ENCODE measurements around the gene PRND. TPM values are rescaled to one million over a fixed set of nuclear protein-coding genes. Genes with fewer than 3 reads are reported as not detected.
"Not testable (repeated sequence)": the region's sequence is repeated elsewhere in the genome, so short reads cannot be mapped to it uniquely, and the experiment has no call there.

PRND gene
- total RNA-seq, 2 donors from 2014 or later = not detected

GRCh38 chr20:4691753-4692152 lies 30.0 kb upstream of the PRND start:
- ATAC-seq (replicated peaks in 1 of 2) (no peak), DNase-seq (no peak)
- Mint-ChIP-seq H3K4me1 (ENCODE audit: low read depth) (peaks cover 80% of the 10 kb centered on the region), H3K27me3 (ENCODE audit: low read depth) (no peaks in the 10 kb centered on the region), H3K36me3 (ENCODE audit: insufficient read depth in 2 of 2) (peaks cover 13 to 39% of the 10 kb centered on the region in 2 donors), H3K4me3 (peak overlapping the region in 1 of 2 donors; percentile 42), H3K27ac (peak overlapping the region; percentile 61), H3K9me3 (no peaks in the 10 kb centered on the region)

DNA sequence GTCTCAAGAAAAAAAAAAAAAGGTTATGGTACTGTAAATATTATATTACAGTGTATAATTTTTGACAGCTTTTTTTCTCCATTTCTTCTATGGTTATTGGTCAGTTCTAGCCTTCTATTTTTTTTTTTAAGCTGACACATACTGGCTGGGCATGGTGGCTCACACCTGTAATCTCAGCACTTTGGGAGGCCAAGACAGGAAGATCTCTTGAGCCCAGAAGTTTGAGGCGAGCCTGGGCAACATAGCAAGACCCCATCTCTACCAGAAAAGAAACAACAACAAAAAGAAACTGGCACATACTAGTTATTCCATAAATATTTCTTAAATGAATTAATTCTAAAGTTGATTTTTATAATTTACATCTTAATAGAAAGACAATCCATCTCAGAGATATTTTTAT lies 27.6 kb upstream of the PRND start:
- DNase-seq = no peak
- H3K4me1 Mint-ChIP-seq (ENCODE audit: low read depth) = peaks cover 71% of the 10 kb centered on the region
- no peak overlapping the region for H3K27ac Mint-ChIP-seq
- no peaks in the 10 kb centered on the region for H3K9me3 Mint-ChIP-seq
- H3K4me3 Mint-ChIP-seq = no peak overlapping the region
- no peak for ATAC-seq (replicated peaks in 1 of 2)
- H3K27me3 Mint-ChIP-seq (ENCODE audit: low read depth) = no peaks in the 10 kb centered on the region
- peaks cover 9 to 40% of the 10 kb centered on the region in 2 donors for H3K36me3 Mint-ChIP-seq (ENCODE audit: insufficient read depth in 2 of 2)

GRCh38 chr20:4697189-4697830 lies 24.4 kb upstream of the PRND start:
- no peak for ATAC-seq (replicated peaks in 1 of 2)
- peaks cover 12 to 29% of the 10 kb centered on the region in 2 donors for H3K36me3 Mint-ChIP-seq (ENCODE audit: insufficient read depth in 2 of 2)

DNA sequence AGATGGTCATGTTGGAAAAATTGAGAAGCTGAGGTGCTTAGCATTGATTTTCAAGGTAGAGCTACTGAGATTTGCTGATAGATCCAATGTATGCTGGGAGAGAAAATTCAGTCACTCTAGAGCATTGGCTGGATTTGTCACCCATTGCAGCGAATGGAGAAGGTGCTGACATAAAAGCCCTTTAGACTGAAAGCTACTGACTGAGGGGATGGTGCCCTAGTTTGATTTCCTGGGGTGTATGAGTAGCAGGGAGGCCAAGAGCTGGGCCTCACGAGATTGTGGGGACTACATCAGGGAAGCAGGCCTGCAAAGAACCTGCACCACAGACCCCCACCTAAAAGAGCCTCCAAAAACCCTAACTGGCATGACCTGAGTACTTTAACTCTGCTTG lies 23.9 kb upstream of the PRND start:
- Mint-ChIP-seq H3K27me3 (ENCODE audit: low read depth) (no peaks in the 10 kb centered on the region), H3K36me3 (ENCODE audit: insufficient read depth in 2 of 2) (peaks cover 11 to 28% of the 10 kb centered on the region in 2 donors), H3K9me3 (no peaks in the 10 kb centered on the region), H3K4me1 (ENCODE audit: low read depth) (peaks cover 48% of the 10 kb centered on the region), H3K4me3 (no peak overlapping the region), H3K27ac (peak overlapping the region; percentile 29)
- no peak for DNase-seq
- no peak for ATAC-seq (replicated peaks in 1 of 2)

More at GRCh38 chr20:4697189-4697830, 24.4 kb upstream of the PRND start:
- Mint-ChIP-seq H3K4me1 (ENCODE audit: low read depth) (peaks cover 48% of the 10 kb centered on the region), H3K4me3 (no peak overlapping the region), H3K27ac (no peak overlapping the region), H3K9me3 (no peaks in the 10 kb centered on the region), H3K27me3 (ENCODE audit: low read depth) (no peaks in the 10 kb centered on the region)
- no peak for DNase-seq

DNA sequence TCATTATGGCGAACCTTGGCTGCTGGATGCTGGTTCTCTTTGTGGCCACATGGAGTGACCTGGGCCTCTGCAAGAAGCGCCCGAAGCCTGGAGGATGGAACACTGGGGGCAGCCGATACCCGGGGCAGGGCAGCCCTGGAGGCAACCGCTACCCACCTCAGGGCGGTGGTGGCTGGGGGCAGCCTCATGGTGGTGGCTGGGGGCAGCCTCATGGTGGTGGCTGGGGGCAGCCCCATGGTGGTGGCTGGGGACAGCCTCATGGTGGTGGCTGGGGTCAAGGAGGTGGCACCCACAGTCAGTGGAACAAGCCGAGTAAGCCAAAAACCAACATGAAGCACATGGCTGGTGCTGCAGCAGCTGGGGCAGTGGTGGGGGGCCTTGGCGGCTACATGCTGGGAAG lies 22.5 kb upstream of the PRND start:
- DNase-seq = no peak
- peaks cover 45% of the 10 kb centered on the region for H3K4me1 Mint-ChIP-seq (ENCODE audit: low read depth)
- H3K9me3 Mint-ChIP-seq = no peaks in the 10 kb centered on the region
- no peak for ATAC-seq (replicated peaks in 1 of 2)
- H3K27ac Mint-ChIP-seq = no peak overlapping the region
- no peaks in the 10 kb centered on the region for H3K27me3 Mint-ChIP-seq (ENCODE audit: low read depth)
- H3K4me3 Mint-ChIP-seq = no peak overlapping the region
- H3K36me3 Mint-ChIP-seq (ENCODE audit: insufficient read depth in 2 of 2) = peaks cover 8 to 23% of the 10 kb centered on the region in 2 donors

DNA sequence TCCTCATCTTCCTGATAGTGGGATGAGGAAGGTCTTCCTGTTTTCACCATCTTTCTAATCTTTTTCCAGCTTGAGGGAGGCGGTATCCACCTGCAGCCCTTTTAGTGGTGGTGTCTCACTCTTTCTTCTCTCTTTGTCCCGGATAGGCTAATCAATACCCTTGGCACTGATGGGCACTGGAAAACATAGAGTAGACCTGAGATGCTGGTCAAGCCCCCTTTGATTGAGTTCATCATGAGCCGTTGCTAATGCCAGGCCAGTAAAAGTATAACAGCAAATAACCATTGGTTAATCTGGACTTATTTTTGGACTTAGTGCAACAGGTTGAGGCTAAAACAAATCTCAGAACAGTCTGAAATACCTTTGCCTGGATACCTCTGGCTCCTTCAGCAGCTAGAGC lies 21.8 kb upstream of the PRND start:
- Mint-ChIP-seq H3K27ac (no peak overlapping the region), H3K4me3 (no peak overlapping the region), H3K4me1 (ENCODE audit: low read depth) (peaks cover 40% of the 10 kb centered on the region), H3K9me3 (no peaks in the 10 kb centered on the region), H3K27me3 (ENCODE audit: low read depth) (no peaks in the 10 kb centered on the region), H3K36me3 (ENCODE audit: insufficient read depth in 2 of 2) (peaks cover 7 to 21% of the 10 kb centered on the region in 2 donors)
- ATAC-seq (replicated peaks in 1 of 2) = no peak
- no peak for DNase-seq

- Mint-ChIP-seq H3K4me3 (no peak overlapping the region), H3K27me3 (ENCODE audit: low read depth) (no peaks in the 10 kb centered on the region), H3K4me1 (ENCODE audit: low read depth) (peaks cover 20% of the 10 kb centered on the region), H3K9me3 (no peaks in the 10 kb centered on the region), H3K27ac (no peak overlapping the region), H3K36me3 (ENCODE audit: insufficient read depth in 2 of 2) (peaks cover 3 to 8% of the 10 kb centered on the region in 2 donors)
- DNase-seq = no peak
- ATAC-seq (replicated peaks in 1 of 2) = peak; percentile 46 to 47
Measured at GRCh38 chr20:4702562-4703280, 19.0 kb upstream of the PRND start.

- H3K4me3 Mint-ChIP-seq = no peak overlapping the region
- H3K27me3 Mint-ChIP-seq (ENCODE audit: low read depth) = no peaks in the 10 kb centered on the region
- H3K9me3 Mint-ChIP-seq = no peaks in the 10 kb centered on the region
- peaks cover 3 to 6% of the 10 kb centered on the region in 2 donors for H3K36me3 Mint-ChIP-seq (ENCODE audit: insufficient read depth in 2 of 2)
- peaks cover 17% of the 10 kb centered on the region for H3K4me1 Mint-ChIP-seq (ENCODE audit: low read depth)
- ATAC-seq (replicated peaks in 1 of 2) (peak; percentile 9 to 16), DNase-seq (no peak)
- H3K27ac Mint-ChIP-seq = no peak overlapping the region
Measured at GRCh38 chr20:4703281-4703676, 18.4 kb upstream of the PRND start.

GRCh38 chr20:4706941-4707340 lies 14.8 kb upstream of the PRND start:
- H3K4me1 Mint-ChIP-seq (ENCODE audit: low read depth) = peaks cover 12% of the 10 kb centered on the region
- not testable (repeated sequence) for H3K36me3 Mint-ChIP-seq (ENCODE audit: insufficient read depth in 2 of 2); H3K9me3 Mint-ChIP-seq; H3K4me3 Mint-ChIP-seq; H3K27me3 Mint-ChIP-seq (ENCODE audit: low read depth); H3K27ac Mint-ChIP-seq; ATAC-seq (replicated peaks in 1 of 2); DNase-seq

GRCh38 chr20:4708036-4708435 lies 13.7 kb upstream of the PRND start:
- Mint-ChIP-seq H3K4me1 (ENCODE audit: low read depth) (peaks cover 3% of the 10 kb centered on the region), H3K9me3 (peaks cover 0 to 3% of the 10 kb centered on the region in 2 donors), H3K36me3 (ENCODE audit: insufficient read depth in 2 of 2) (no peaks in the 10 kb centered on the region), H3K4me3 (no peak overlapping the region), H3K27me3 (ENCODE audit: low read depth) (peaks cover under 1% of the 10 kb centered on the region), H3K27ac (no peak overlapping the region)
- DNase-seq = no peak
- no peak for ATAC-seq (replicated peaks in 1 of 2)

DNA sequence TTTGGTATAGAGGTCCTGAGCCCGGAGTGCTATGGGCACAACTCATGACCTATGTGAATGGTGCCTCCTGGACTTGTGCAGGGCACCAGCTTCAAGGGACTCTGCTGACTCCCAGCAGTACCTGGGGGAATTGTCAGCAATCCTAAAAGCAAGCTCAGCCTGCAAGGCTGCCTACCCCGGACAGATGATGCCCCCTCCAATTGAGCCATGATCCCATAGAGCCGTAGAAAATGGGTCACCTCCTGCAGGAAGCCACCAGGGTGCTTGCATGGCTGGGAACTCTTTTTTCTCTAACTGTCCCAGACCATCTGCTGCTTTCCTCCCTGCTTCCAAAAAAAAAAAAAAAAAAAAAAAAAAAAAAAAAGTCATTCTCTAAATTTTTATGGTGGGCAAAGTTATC lies 12.9 kb upstream of the PRND start:
- Mint-ChIP-seq H3K9me3 (peaks cover 0 to 3% of the 10 kb centered on the region in 2 donors), H3K27ac (no peak overlapping the region), H3K4me3 (no peak overlapping the region), H3K36me3 (ENCODE audit: insufficient read depth in 2 of 2) (no peaks in the 10 kb centered on the region), H3K27me3 (ENCODE audit: low read depth) (peaks cover 7% of the 10 kb centered on the region), H3K4me1 (ENCODE audit: low read depth) (peaks cover 5% of the 10 kb centered on the region)
- DNase-seq = no peak
- ATAC-seq (replicated peaks in 1 of 2) = no peak

GRCh38 chr20:4709261-4710105 lies 12.2 kb upstream of the PRND start:
- H3K36me3 Mint-ChIP-seq (ENCODE audit: insufficient read depth in 2 of 2) = no peaks in the 10 kb centered on the region
- H3K9me3 Mint-ChIP-seq = peaks cover 0 to 3% of the 10 kb centered on the region in 2 donors
- H3K4me3 Mint-ChIP-seq = no peak overlapping the region
- no peak for ATAC-seq (replicated peaks in 1 of 2)
- peaks cover 5% of the 10 kb centered on the region for H3K4me1 Mint-ChIP-seq (ENCODE audit: low read depth)
- peaks cover 7% of the 10 kb centered on the region for H3K27me3 Mint-ChIP-seq (ENCODE audit: low read depth)
- DNase-seq = no peak
- no peak overlapping the region for H3K27ac Mint-ChIP-seq

DNA sequence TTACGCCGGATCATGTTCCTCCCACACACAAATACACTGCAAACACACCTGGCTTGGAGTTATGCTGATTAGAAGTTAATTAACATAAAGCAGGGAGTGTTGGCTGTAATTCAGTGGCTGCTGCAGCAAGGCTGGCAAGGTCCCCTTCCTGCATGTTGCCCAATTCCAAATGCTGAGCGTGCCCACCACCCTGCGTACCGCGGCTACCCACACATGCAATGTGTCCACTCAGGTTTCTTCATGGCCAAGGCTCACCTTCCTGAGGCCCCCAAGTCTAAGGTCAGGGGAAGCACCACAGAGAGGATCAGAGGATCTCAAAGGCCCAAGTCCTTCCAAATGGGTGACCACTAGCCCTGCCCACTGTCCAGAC lies 11.6 kb upstream of the PRND start:
- Mint-ChIP-seq H3K4me3 (no peak overlapping the region), H3K4me1 (ENCODE audit: low read depth) (peaks cover 5% of the 10 kb centered on the region), H3K27ac (no peak overlapping the region), H3K9me3 (peaks cover 0 to 3% of the 10 kb centered on the region in 2 donors), H3K36me3 (ENCODE audit: insufficient read depth in 2 of 2) (no peaks in the 10 kb centered on the region), H3K27me3 (ENCODE audit: low read depth) (peaks cover 7% of the 10 kb centered on the region)
- no peak for ATAC-seq (replicated peaks in 1 of 2)
- DNase-seq = no peak
